Gastrocnemius medialis (tissue), 4 donors: ENCODE measurements around the gene STRBP.

Source experiments
- CTCF ChIP-seq, 5 experiments: fragments of 450-650 bp in 3 of 5; fragments of 200-600 bp in 2 of 5; sonication (generic) in 2 of 5; IDR thresholded peaks in 4 of 5; conservative IDR thresholded peaks in 1 of 5; 1 replicate in 4 of 5; 2 replicates in 1 of 5; pipeline ENCODE4 v1.5.1; 2016 to 2019; ENCODE audit warnings: antibody characterized with exemption in 5 of 5, mild to moderate bottlenecking in 3 of 5, moderate library complexity in 3 of 5
- POLR2A ChIP-seq, 2 donors: fragments of 450-650 bp; IDR thresholded peaks; one replicate each; pipeline ENCODE4 v1.6.1; 2017; ENCODE audit warnings: antibody characterized with exemption in 2 of 2, mild to moderate bottlenecking in 2 of 2, moderate library complexity in 2 of 2

- TF ChIP-seq CTCF (IDR thresholded peaks at IDR 0.05 in 4 of 5, conservative IDR thresholded peaks at IDR 0.05 in 1 of 5), result no peak
- TF ChIP-seq POLR2A (IDR thresholded peaks at IDR 0.05), result no peak
Observed at GRCh38 chr9:123231421-123231820, 37.0 kb downstream of the STRBP start.
